Aorta (tissue), 5 donors: Measurements from ENCODE around the gene SMARCA4. TPM values are rescaled to one million over a fixed set of nuclear protein-coding genes. Genes with fewer than 3 reads are reported as not detected.
"Not testable (repeated sequence)": the region's sequence is repeated elsewhere in the genome, so short reads cannot be mapped to it uniquely, and the experiment has no call there.

Experiments used
- ATAC-seq: fragments of 200-7000 bp; cut with Tn5 transposase; one replicate; pipeline ENCODE4 v1.9.1; 2022; ENCODE audit warnings: moderate library complexity; ENCODE audit not compliant: low FRiP score
- DNase-seq, 2 donors: peaks; one replicate each; pipeline ENCODE4 v3.0.0-alpha.2; 2020
- H3K27ac ChIP-seq, 2 donors: one replicate each; pipeline ENCODE4 v1.5.1; 2013; ENCODE audit warnings: low read length in 2 of 2, mild to moderate bottlenecking in 2 of 2, moderate library complexity in 2 of 2, control low read depth in 1 of 2, inconsistent platforms in 1 of 2, low read depth in 1 of 2
- H3K27me3 ChIP-seq, 2 donors: one replicate each; pipeline ENCODE4 v1.6.1; 2013; ENCODE audit warnings: control low read depth in 1 of 2, low read length in 1 of 2, mild to moderate bottlenecking in 1 of 2, moderate library complexity in 1 of 2; ENCODE audit not compliant: insufficient read depth in 2 of 2, control insufficient read depth in 1 of 2
- H3K36me3 ChIP-seq, 2 donors: one replicate each; pipeline ENCODE4 v1.6.1; 2013; ENCODE audit warnings: control low read depth in 1 of 2, low read length in 1 of 2, mild to moderate bottlenecking in 1 of 2; ENCODE audit not compliant: insufficient read depth in 2 of 2, control insufficient read depth in 1 of 2
- H3K4me1 ChIP-seq, 2 donors: one replicate each; pipeline ENCODE4 v1.6.1; 2013; ENCODE audit warnings: low read length in 2 of 2, control low read depth in 1 of 2, mild to moderate bottlenecking in 1 of 2, moderate library complexity in 1 of 2; ENCODE audit not compliant: insufficient read depth in 2 of 2, control insufficient read depth in 1 of 2
- H3K4me3 ChIP-seq, 2 donors: one replicate each; pipeline ENCODE4 v1.5.1; 2013; ENCODE audit warnings: low read length in 2 of 2, control low read depth in 1 of 2, mild to moderate bottlenecking in 1 of 2
- H3K9me3 ChIP-seq: one replicate; pipeline ENCODE4 v1.6.1; 2013; ENCODE audit warnings: mild to moderate bottlenecking, low read length; ENCODE audit not compliant: control insufficient read depth
- WGBS, 2 donors: extraction: QIAGEN DNeasy Blood & Tissue Kit; methylation state at CpG; one replicate each; pipeline ENCODE4 v1.1.7; 2013; 5-methylcytosine and 5-hydroxymethylcytosine counted together
- intact Hi-C, 2 donors: fragments of 100-400 bp; cut with DNase I; formaldehyde crosslinking; loops; one replicate each; pipeline versions ENCODE4 v1.14.2 to v1.15.0; 2022
- polyA plus RNA-seq, 2 donors: library from polyadenylated mRNA; stranded (reverse); fragments of 200-250 nt; gene quantifications; one replicate each; pipeline ENCODE4 v1.2.3, GENCODE V29; 2013
- total RNA-seq, 2 donors: library from RNA; stranded (reverse); fragmentation: NEBNext Ultra II Directional; extraction: Animal tissue kit (Norgen Biotek cat#: 25700); gene quantifications; one replicate each; pipeline ENCODE4 v1.2.1, GENCODE V29; 2021
- donor health status: healthy with polysubstance abuse.
- donor health status: Bipolar disorder and iron deficiency.
- donor health status: DM: no; HTN: no; CAD: no.
- donor health status: DM: no; HTN: no; CAD: no.
- donor health status: DM: yes; HTN: yes; CAD: no.

Gene SMARCA4
- total and polyA plus RNA-seq, 4 donors = 17.8 to 67.4 (median 63.4) TPM

- ATAC-seq (no peak), DNase-seq (no peak)
- H3K4me3 ChIP-seq = peak overlapping the region in 1 of 2 donors; percentile 9
- peaks cover 0 to 2% of the 10 kb centered on the region in 2 donors for H3K4me1 ChIP-seq
- peak overlapping the region in 1 of 2 donors; percentile 88 for H3K27ac ChIP-seq
- no peaks in the 10 kb centered on the region for H3K9me3 ChIP-seq
- WGBS, 2 donors = 6 to 11% methylated on average over 11 of the region's 11 CpGs
- no peaks in the 10 kb centered on the region for H3K27me3 ChIP-seq
- intact Hi-C loops = no loop called here
- H3K36me3 ChIP-seq = no peaks in the 10 kb centered on the region
Observed at GRCh38 chr19:11088506-11089253, 127.8 kb downstream of the SMARCA4 start.

DNA sequence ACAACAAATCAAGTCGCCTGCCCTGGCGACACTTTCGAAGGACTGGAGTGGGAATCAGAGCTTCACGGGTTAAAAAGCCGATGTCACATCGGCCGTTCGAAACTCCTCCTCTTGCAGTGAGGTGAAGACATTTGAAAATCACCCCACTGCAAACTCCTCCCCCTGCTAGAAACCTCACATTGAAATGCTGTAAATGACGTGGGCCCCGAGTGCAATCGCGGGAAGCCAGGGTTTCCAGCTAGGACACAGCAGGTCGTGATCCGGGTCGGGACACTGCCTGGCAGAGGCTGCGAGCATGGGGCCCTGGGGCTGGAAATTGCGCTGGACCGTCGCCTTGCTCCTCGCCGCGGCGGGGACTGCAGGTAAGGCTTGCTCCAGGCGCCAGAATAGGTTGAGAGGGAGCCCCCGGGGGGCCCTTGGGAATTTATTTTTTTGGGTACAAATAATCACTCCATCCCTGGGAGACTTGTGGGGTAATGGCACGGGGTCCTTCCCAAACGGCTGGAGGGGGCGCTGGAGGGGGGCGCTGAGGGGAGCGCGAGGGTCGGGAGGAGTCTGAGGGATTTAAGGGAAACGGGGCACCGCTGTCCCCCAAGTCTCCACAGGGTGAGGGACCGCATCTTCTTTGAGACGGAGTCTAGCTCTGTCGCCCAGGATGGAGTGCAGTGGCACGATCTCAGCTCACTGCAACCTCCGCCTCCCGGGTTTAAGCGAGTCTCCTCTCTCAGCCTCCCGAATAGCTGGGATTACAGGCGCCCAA, 128.6 kb downstream of the SMARCA4 start, which contains the start of gene LDLR:
Gene LDLR, plus strand, starts transcription at position 210 of the 760 bp plus-strand sequence. Its CDS starts 86 bp downstream, at position 296.
- peak; percentile 71 for ATAC-seq
- no peaks in the 10 kb centered on the region for H3K4me1 ChIP-seq
- H3K27ac ChIP-seq = peak within 1 kb of the TSS in 1 of 2 donors; percentile 88
- H3K27me3 ChIP-seq = no peaks in the 10 kb centered on the region
- intact Hi-C loops = loop anchor here in 1 of 2 donors (5.0 kb wide), 1 partner anchor 52 kb away; no protein-coding TSS in a partner anchor
- H3K36me3 ChIP-seq = no peaks in the 10 kb centered on the region
- DNase-seq = peak; percentile 83 to 93
- H3K4me3 ChIP-seq = peak within 1 kb of the TSS; percentile 30 to 40
- WGBS, 2 donors = 1 to 2% methylated on average over 43 of the region's 43 CpGs
- H3K9me3 ChIP-seq = no peaks in the 10 kb centered on the region

DNA sequence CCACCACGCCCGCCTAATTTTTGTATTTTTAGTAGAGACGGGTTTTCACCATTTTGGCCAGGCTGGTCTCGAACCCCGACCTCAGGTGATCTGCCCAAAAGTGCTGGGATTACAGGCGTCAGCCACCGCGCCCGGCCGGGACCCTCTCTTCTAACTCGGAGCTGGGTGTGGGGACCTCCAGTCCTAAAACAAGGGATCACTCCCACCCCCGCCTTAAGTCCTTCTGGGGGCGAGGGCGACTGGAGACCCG, 129.1 kb downstream of the SMARCA4 start:
- intact Hi-C loops = loop anchor here in 1 of 2 donors (5.0 kb wide), 1 partner anchor 53 kb away; no protein-coding TSS in a partner anchor
- not testable (repeated sequence) for H3K4me1 ChIP-seq, H3K9me3 ChIP-seq, H3K27me3 ChIP-seq, ATAC-seq, DNase-seq, H3K36me3 ChIP-seq
- Histone ChIP-seq H3K27ac (peak overlapping the region in 1 of 2 donors; percentile 88), H3K4me3 (peak overlapping the region; percentile 30 to 40)
- 0 to 1% methylated on average over 15 of the region's 15 CpGs for WGBS, 2 donors

GRCh38 chr19:11090264-11090996, 129.6 kb downstream of the SMARCA4 start:
- Histone ChIP-seq H3K4me3 (peak overlapping the region; percentile 30 to 40), H3K27me3 (no peaks in the 10 kb centered on the region), H3K4me1 (no peaks in the 10 kb centered on the region), H3K27ac (peak overlapping the region; percentile 23 to 89), H3K36me3 (no peaks in the 10 kb centered on the region), H3K9me3 (no peaks in the 10 kb centered on the region)
- ATAC-seq (peak; percentile 92), DNase-seq (peak; percentile 99)
- intact Hi-C loops = loop anchor here in 1 of 2 donors (5.0 kb wide), 1 partner anchor 53 kb away; no protein-coding TSS in a partner anchor
- 1% methylated on average over 57 to 64 of the region's 64 CpGs for WGBS, 2 donors

DNA sequence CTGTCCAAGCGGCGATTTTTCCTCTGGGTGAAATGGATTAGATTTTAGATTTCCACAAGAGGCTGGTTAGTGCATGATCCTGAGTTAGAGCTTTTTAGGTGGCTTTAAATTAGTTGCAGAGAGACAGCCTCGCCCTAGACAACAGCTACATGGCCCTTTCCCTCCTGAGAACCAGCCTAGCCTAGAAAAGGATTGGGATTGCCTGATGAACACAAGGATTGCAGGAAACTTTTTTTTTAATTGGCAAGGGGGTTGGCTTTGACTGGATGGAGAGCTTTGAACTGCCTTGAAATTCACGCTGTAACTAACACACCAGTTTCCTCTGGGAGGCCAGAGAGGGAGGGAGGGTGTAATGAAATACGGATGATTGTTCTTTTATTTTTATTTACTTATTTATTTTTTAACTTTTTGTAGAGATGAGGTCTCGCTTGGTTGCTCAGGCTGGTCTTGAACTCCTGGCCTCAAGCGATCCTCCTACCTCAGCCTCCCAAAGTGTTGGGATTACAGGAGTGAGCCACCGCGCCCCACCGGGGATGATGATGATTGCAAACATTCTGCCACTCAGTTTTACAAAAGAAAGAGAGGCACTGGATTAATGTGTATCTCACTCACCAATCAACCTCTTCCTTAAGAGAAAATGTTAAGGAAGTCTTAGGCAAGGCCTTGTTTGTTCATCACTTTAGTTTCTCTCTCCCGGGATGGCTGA, 130.3 kb downstream of the SMARCA4 start:
- ATAC-seq (no peak), DNase-seq (no peak)
- no peaks in the 10 kb centered on the region for H3K4me1 ChIP-seq
- 32 to 36% methylated on average over 11 of the region's 11 CpGs for WGBS, 2 donors
- intact Hi-C loops = loop anchor here in 1 of 2 donors (5.0 kb wide), 1 partner anchor 54 kb away; no protein-coding TSS in a partner anchor
- no peaks in the 10 kb centered on the region for H3K27me3 ChIP-seq
- no peaks in the 10 kb centered on the region for H3K9me3 ChIP-seq
- H3K36me3 ChIP-seq = no peaks in the 10 kb centered on the region
- H3K27ac ChIP-seq = peak overlapping the region; percentile 74 to 97
- peak overlapping the region; percentile 19 to 23 for H3K4me3 ChIP-seq

DNA sequence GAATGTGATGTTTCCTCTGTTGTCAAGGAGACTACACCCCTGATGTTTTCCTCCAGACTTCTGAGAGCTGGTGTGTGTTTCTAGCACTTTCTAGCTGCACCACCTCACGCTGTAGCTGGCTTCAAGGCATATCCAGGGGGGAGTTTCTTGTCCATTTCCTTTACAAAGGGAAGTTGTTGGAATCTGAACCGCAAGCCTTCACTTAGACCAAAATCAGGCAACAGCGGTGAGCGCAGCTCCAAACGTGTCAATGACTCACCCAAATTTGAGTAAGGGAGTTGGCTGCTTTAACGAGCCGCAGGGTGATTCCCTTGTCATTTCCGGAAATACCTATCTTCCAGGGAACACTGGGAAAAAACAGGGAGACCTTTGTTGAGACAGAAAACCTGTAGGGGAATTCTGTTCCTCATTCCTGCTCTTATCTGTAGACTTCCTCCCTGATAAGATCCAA, 130.9 kb downstream of the SMARCA4 start:
- WGBS, 2 donors = 2 to 3% methylated on average over 8 of the region's 8 CpGs
- peak in 1 of 2 donors; percentile 70 for DNase-seq
- no peaks in the 10 kb centered on the region for H3K27me3 ChIP-seq
- H3K36me3 ChIP-seq = no peaks in the 10 kb centered on the region
- H3K27ac ChIP-seq = peak overlapping the region; percentile 74 to 97
- ATAC-seq = peak; percentile 0
- peak overlapping the region in 1 of 2 donors; percentile 22 for H3K4me3 ChIP-seq
- peaks cover 0 to 2% of the 10 kb centered on the region in 2 donors for H3K4me1 ChIP-seq
- no peaks in the 10 kb centered on the region for H3K9me3 ChIP-seq
- intact Hi-C loops = loop anchor here in 1 of 2 donors (5.0 kb wide), 1 partner anchor 54 kb away; no protein-coding TSS in a partner anchor

DNA sequence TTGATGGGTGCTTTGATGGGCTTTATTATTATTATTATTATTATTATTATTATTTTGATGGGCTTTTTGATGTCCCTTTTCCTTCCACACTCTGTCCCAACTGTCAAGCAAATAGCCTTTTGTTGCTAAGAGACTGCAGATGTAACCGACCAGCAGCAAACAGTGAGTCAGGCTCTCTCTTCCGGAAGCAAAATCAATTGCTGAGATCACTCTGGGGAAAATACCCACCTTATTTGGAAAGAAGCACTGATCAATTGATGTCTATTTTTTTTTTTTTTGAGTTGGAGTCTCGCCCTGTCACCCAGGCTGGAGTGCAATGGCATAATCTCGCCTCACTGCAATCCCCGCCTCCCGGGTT, 131.3 kb downstream of the SMARCA4 start:
- no peak for DNase-seq
- Histone ChIP-seq H3K4me1 (peaks cover 0 to 2% of the 10 kb centered on the region in 2 donors), H3K9me3 (no peaks in the 10 kb centered on the region), H3K36me3 (no peaks in the 10 kb centered on the region), H3K4me3 (no peak overlapping the region), H3K27ac (peak overlapping the region; percentile 74 to 97), H3K27me3 (no peaks in the 10 kb centered on the region)
- intact Hi-C loops = loop anchor here in 1 of 2 donors (5.0 kb wide), 1 partner anchor 55 kb away; no protein-coding TSS in a partner anchor
- 47 to 50% methylated on average over 6 of the region's 6 CpGs for WGBS, 2 donors
- ATAC-seq = no peak
